NT2/D1 (cell line): Measurements from ENCODE around the gene P2RY6.

Source experiments
- DNase-seq: peaks from one replicate; pipeline ENCODE4 v3.0.0-alpha.2; 2011; ENCODE audit warnings: low read depth, low spot score
- H3K27me3 ChIP-seq: 2 replicates; pipeline ENCODE4 v1.6.0; 2011; ENCODE audit warnings: mild to moderate bottlenecking; ENCODE audit not compliant: insufficient read length, insufficient read depth
- H3K36me3 ChIP-seq: 2 replicates; pipeline ENCODE4 v1.6.1; 2011; ENCODE audit warnings: mild to moderate bottlenecking, low read length, mixed read lengths; ENCODE audit not compliant: insufficient read depth, insufficient read length
- H3K4me1 ChIP-seq: 2 replicates; pipeline ENCODE4 v1.5.1; 2011; ENCODE audit not compliant: insufficient read depth, insufficient read length
- H3K4me3 ChIP-seq: 2 replicates; pipeline ENCODE4 v1.5.1; 2011; ENCODE audit warnings: low read depth; ENCODE audit not compliant: insufficient read length
- H3K9ac ChIP-seq: 2 replicates; pipeline ENCODE4 v1.6.0; 2011; ENCODE audit warnings: low read depth; ENCODE audit not compliant: insufficient read length
- H3K9me3 ChIP-seq: 2 replicates; pipeline ENCODE4 v1.5.1; 2011; ENCODE audit warnings: mild to moderate bottlenecking, low read length; ENCODE audit not compliant: insufficient read depth
- SUZ12 ChIP-seq: IDR thresholded peaks from 2 replicates; pipeline ENCODE4 v1.6.1; 2011; ENCODE audit not compliant: insufficient read length, insufficient read depth; ENCODE audit errors: extremely low read depth
- YY1 ChIP-seq: IDR thresholded peaks from 2 replicates; pipeline ENCODE4 v1.6.1; 2011; ENCODE audit not compliant: insufficient read length, insufficient read depth
- ZNF274 ChIP-seq: IDR thresholded peaks from 2 replicates; pipeline ENCODE4 v1.6.1; 2011; ENCODE audit warnings: mild to moderate bottlenecking, low read depth, low read length

The P2RY6 gene

DNA sequence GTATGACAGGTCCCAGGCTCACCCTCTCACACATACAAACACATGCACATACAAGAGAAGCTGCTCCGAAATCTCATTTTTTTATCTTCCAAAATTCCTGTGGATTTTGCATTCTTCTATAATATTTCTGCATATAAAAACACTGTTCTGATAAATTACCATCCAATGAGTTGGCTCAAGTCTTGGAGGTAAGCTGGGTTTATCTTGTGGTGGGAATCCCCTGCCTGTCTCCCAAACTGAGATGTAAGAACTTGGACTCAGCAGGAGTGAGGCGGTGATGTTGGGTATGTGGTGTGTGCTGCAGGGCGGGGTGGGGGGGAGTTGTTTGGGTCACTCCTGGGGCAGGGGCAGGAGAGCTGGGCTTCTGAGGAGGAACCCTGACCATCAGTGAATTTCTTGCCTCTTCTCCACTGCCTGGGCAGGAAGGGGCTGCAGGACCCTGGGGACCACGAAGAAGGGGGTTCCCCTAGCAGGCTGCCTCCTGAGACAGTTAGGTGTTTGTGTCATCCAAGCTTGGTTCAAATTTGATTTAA lies 6.8 kb upstream of the P2RY6 start:
- no peak overlapping the region for H3K4me3 ChIP-seq
- DNase-seq, result no peak

GRCh38 chr11:73265853-73266645 lies 6.1 kb upstream of the P2RY6 start:
- TF ChIP-seq YY1, result no peak
- no peak for TF ChIP-seq ZNF274
- no peak for TF ChIP-seq SUZ12

More for the DNA sequence above, 6.8 kb upstream of the P2RY6 start:
- TF ChIP-seq SUZ12 (no peak), ZNF274 (no peak), YY1 (no peak)
- no peaks in the 10 kb centered on the region for H3K9me3 ChIP-seq
- H3K27me3 ChIP-seq, result no peaks in the 10 kb centered on the region
- peaks cover 10% of the 10 kb centered on the region for H3K4me1 ChIP-seq
- no peak overlapping the region for H3K9ac ChIP-seq
- H3K36me3 ChIP-seq, result no peaks in the 10 kb centered on the region

GRCh38 chr11:73266646-73267020 lies 5.5 kb upstream of the P2RY6 start:
- no peak overlapping the region for H3K4me3 ChIP-seq
- H3K36me3 ChIP-seq, result no peaks in the 10 kb centered on the region
- H3K4me1 ChIP-seq, result peaks cover 10% of the 10 kb centered on the region
- H3K9me3 ChIP-seq, result no peaks in the 10 kb centered on the region
- TF ChIP-seq YY1 (no peak), SUZ12 (no peak), ZNF274 (no peak)
- H3K27me3 ChIP-seq, result no peaks in the 10 kb centered on the region
- no peak for DNase-seq
- H3K9ac ChIP-seq, result no peak overlapping the region

More at GRCh38 chr11:73265853-73266645, 6.1 kb upstream of the P2RY6 start:
- no peak for DNase-seq
- Histone ChIP-seq H3K4me3 (no peak overlapping the region), H3K9me3 (no peaks in the 10 kb centered on the region), H3K4me1 (peaks cover 10% of the 10 kb centered on the region), H3K27me3 (no peaks in the 10 kb centered on the region), H3K9ac (no peak overlapping the region), H3K36me3 (no peaks in the 10 kb centered on the region)

DNA sequence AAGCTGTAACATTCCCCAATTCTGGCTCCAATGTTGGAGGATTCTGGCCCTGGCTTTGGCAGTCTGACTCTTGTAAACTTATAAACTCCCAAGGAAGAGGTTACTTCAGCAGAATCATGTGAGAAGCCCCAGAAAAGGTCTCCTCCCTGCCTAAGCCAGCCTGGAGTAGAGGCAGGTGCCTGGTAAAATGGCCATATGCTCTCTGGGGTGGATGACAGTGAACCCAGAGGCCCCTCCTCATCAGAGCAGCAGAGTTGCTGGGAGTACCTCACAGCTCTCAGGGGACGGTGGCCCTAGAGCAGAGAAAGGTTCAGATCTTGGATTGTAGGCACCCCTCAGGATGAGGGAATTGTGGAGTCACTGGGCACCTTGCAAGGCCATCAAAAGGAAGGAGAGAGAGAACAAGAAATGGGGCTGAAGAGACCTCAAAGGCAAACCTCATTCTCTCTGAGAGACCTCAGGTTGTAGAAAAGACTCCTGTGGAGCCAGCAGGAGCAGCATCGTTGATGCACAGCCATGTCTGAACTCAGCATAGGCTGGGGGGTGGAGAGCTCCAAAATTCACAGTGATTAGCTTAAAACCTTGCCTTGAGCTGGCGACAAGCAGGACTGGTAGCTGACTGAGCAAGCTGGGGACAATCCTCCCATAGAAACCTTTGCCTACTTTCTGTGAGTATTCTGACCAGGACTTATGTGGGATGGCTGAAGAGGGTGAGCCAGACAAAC lies 4.9 kb upstream of the P2RY6 start:
- Histone ChIP-seq H3K4me1 (peaks cover 15% of the 10 kb centered on the region), H3K4me3 (no peak overlapping the region), H3K27me3 (no peaks in the 10 kb centered on the region), H3K36me3 (no peaks in the 10 kb centered on the region), H3K9me3 (no peaks in the 10 kb centered on the region), H3K9ac (no peak overlapping the region)
- TF ChIP-seq ZNF274, result no peak
- no peak for TF ChIP-seq YY1
- TF ChIP-seq SUZ12, result no peak
- DNase-seq, result no peak

DNA sequence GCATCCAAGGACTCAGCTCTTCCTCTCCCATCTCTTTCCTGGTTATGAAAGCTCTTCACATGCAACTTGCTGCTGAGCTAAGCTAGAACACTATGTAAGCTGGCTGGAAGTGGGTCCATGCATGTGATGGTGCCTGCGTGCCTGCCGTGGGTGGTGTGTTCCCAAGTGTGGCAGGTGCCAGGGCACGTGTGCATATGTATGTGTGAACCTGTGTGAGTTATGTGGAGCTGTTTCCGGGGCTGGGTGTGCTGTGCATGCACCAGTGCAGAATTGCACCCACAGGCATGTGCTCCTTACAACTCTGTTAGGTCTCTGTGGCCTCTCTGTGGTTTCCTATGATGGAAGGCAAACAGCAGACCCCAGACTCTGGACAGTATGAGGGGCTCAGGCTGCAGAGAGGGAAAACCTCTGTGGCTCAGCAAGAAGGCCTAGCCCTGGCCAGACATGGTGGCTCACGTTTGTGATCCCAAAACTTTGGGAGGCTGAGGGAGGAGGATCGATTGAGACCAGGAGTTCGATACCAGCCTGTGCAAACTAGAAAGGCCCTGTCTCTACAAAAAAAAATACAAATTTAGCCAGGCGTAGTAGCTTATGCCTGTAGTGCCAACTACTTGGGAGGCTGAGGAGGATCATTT lies 4.1 kb upstream of the P2RY6 start:
- H3K9ac ChIP-seq, result no peak overlapping the region
- H3K36me3 ChIP-seq, result no peaks in the 10 kb centered on the region
- H3K4me1 ChIP-seq, result peaks cover 18% of the 10 kb centered on the region
- no peaks in the 10 kb centered on the region for H3K9me3 ChIP-seq
- no peaks in the 10 kb centered on the region for H3K27me3 ChIP-seq
- H3K4me3 ChIP-seq, result no peak overlapping the region
- DNase-seq, result no peak
- no peak for TF ChIP-seq YY1
- TF ChIP-seq ZNF274, result no peak
- TF ChIP-seq SUZ12, result no peak

DNA sequence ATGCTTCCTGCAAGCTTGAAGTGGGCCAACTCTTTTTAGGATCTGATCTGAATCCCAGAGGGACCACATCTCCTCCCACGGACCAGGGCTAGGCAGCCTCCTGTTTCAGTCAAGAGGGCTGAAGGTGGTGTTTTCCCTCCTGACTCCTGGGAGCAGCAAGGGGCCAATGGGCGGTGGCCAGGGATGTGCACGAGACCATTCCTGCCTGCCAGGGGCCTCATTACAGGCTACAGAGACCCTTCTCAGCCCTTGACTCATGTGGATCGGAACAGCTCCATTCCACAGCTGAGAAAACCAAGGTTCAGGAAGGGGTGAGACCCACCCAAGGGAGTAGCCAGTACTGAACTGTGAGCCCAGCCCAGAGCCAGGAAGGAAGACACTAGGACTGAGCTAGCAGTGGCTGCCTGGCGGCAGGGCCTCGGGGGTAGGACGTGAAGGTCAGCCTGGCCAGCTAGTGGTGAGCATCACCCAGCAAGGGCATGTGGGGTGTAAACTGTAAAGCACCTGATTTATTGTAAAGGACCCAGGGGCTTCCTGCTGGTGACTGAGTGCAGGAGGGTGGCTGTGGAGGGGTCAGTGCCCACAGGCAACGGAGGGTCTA lies 3.4 kb upstream of the P2RY6 start:
- H3K4me3 ChIP-seq, result no peak overlapping the region
- no peaks in the 10 kb centered on the region for H3K36me3 ChIP-seq
- TF ChIP-seq SUZ12, result no peak
- TF ChIP-seq YY1, result no peak
- no peak for TF ChIP-seq ZNF274
- no peak overlapping the region for H3K9ac ChIP-seq
- no peak for DNase-seq
- H3K4me1 ChIP-seq, result peaks cover 22% of the 10 kb centered on the region
- no peaks in the 10 kb centered on the region for H3K27me3 ChIP-seq
- H3K9me3 ChIP-seq, result no peaks in the 10 kb centered on the region
